Sigmoid colon (tissue), 4 donors: ENCODE measurements around the gene COG5.

ENCODE experiments used
- CTCF ChIP-seq, 4 experiments: fragments of 450-650 bp in 3 of 4; fragments of 200-600 bp in 1 of 4; IDR thresholded peaks; one replicate each; pipeline ENCODE4 v1.5.1; 2016 to 2019; ENCODE audit warnings: antibody characterized with exemption in 4 of 4, mild to moderate bottlenecking in 3 of 4, moderate library complexity in 2 of 4
- POLR2A ChIP-seq, 2 donors: fragments of 450-650 bp; IDR thresholded peaks; one replicate each; pipeline ENCODE4 v1.6.1; 2016; ENCODE audit warnings: antibody characterized with exemption in 2 of 2, mild to moderate bottlenecking in 2 of 2, moderate library complexity in 2 of 2
- POLR2AphosphoS5 ChIP-seq, 4 donors: sonication (generic); formaldehyde crosslinking; IDR thresholded peaks; one replicate each; pipeline ENCODE4 v1.6.1; 2017; ENCODE audit warnings: antibody characterized with exemption in 4 of 4

- no peak for TF ChIP-seq CTCF (IDR thresholded peaks at IDR 0.05)
- TF ChIP-seq POLR2AphosphoS5 (IDR thresholded peaks at IDR 0.05) = no peak
- no peak for TF ChIP-seq POLR2A (IDR thresholded peaks at IDR 0.05)
These were observed 353.3 kb downstream of the COG5 start for GRCh38 chr7:107210400-107210799.
